AG09309 (cell line): ENCODE results near the gene KIF11.
A peak's percentile ranks its signal among the peaks of the same experiment; 100 is the strongest.

ENCODE experiments used
- DNase-seq: peaks from one replicate; pipeline ENCODE4 v3.0.0-alpha.2; 2010; ENCODE audit warnings: low read depth
- H3K4me3 ChIP-seq: 2 replicates; pipeline ENCODE4 v1.5.1; 2011; ENCODE audit warnings: mild to moderate bottlenecking, low read depth, low read length, moderate library complexity; ENCODE audit not compliant: control insufficient read depth
- TF ChIP-seq, protein P1 (sequence below): IDR thresholded peaks from 2 replicates; pipeline ENCODE4 v1.5.1; 2011; ENCODE audit warnings: mild to moderate bottlenecking, low read depth, low read length, inconsistent platforms; ENCODE audit not compliant: insufficient read depth, control insufficient read depth; ENCODE audit errors: missing control alignments

The KIF11 gene

DNA sequence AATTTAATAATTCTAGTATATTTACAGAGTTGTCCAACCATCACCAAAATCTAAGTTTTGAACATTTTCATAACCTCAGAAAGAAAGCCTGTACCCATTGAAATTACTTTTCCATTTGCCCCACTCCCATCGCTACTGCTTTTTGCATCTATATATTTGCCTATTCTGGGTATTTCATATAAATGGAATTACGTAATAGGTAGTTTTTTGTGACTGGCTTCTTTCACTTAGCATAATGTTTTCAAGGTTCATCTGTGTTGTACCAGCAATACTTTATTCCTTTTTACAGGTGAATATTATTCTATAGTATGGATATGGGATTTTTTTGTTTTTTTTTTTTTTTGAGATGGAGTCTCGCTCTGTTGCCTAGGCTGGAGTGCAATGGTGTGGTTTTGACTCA lies 22.6 kb downstream of the KIF11 start:
- H3K4me3 ChIP-seq, result no peak overlapping the region
- TF ChIP-seq, protein P1, sequence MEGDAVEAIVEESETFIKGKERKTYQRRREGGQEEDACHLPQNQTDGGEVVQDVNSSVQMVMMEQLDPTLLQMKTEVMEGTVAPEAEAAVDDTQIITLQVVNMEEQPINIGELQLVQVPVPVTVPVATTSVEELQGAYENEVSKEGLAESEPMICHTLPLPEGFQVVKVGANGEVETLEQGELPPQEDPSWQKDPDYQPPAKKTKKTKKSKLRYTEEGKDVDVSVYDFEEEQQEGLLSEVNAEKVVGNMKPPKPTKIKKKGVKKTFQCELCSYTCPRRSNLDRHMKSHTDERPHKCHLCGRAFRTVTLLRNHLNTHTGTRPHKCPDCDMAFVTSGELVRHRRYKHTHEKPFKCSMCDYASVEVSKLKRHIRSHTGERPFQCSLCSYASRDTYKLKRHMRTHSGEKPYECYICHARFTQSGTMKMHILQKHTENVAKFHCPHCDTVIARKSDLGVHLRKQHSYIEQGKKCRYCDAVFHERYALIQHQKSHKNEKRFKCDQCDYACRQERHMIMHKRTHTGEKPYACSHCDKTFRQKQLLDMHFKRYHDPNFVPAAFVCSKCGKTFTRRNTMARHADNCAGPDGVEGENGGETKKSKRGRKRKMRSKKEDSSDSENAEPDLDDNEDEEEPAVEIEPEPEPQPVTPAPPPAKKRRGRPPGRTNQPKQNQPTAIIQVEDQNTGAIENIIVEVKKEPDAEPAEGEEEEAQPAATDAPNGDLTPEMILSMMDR, result no peak
- DNase-seq, result no peak

DNA sequence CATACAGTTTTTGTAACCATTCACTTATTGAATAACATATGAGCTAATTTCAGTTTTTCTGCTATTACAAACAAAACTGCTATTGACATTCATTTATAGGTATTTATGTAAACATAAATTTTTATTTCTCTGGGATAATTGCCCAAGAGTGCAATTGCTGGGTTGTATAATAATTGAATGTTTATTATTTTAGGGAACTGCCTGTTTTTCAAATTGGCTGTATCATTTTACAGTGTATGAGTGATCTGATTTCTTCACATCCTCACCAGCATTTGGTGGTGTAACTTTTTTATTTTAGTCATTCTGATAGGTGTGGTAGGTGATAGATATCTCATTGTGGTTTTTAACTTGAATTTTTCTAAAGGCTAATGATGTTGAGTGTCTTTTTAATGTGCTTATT lies 26.4 kb downstream of the KIF11 start:
- DNase-seq, result no peak
- TF ChIP-seq, protein P1, result no peak
- H3K4me3 ChIP-seq, result no peak overlapping the region

DNA sequence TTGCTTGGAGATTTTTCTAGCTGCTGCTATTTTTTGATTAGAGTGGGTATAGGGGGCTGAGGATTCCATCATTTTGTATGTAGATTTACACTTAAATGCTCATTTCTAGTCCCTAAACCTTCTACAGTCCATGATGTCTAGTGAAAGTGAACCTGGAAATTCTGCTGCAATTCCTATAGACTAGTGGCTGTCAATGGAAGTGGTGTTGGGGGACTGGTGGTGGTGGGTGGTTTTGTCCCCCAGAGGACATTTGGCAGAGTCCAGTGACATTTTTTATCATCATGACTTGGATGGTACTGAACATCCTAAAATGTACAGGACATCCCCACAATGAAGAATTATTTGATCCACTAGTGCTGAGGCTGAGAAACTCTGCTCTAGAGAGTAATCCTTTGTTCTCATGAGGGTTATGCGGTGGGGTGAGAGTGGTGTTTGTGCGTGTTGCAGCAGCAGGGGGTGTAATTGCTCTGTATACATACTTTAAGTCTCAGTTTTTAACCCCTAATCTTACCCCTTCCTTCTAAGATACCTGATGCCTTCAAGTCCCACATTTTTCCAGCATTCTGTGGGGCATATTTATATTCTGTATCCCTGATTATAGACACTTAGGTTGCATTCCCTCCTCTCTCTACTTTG lies 35.0 kb downstream of the KIF11 start:
- DNase-seq, result no peak

DNA sequence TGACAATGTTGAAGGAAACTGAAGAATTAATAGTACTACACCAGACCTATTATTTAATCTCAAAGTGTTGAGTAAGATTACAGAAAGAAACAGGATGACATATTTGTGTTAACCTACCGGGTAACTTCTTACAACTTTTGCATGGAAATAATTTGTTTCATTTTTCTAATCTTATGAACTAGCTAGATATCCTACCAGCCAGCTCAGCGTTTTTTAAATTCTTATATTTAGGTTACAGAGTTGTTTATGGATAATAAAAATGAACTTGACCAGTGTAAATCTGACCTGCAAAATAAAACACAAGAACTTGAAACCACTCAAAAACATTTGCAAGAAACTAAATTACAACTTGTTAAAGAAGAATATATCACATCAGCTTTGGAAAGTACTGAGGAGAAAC lies 37.0 kb downstream of the KIF11 start:
- TF ChIP-seq, protein P1, result no peak
- no peak overlapping the region for H3K4me3 ChIP-seq

More for the DNA sequence above, 35.0 kb downstream of the KIF11 start:
- TF ChIP-seq, protein P1, result no peak
- H3K4me3 ChIP-seq, result no peak overlapping the region

DNA sequence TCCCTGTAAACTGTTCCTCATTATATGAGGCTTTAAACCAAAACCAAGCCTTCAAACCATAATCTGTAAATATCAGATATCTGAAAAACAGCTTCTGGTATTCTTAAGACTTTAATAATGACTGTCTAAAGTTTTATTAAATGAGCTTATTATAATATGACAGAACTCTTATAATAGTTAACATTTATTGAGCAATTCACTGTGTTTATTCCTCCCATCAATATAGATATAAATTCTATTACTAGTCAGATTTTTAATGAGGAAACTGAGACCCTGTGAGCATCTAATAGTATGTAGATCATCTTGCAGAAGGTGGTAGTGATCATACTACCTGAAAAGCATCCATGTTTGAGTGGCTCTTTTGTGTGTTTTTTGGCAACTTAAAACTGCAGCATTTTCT lies 45.1 kb downstream of the KIF11 start:
- H3K4me3 ChIP-seq, result no peak overlapping the region
- no peak for DNase-seq
- TF ChIP-seq, protein P1, result no peak

More for the DNA sequence above, 37.0 kb downstream of the KIF11 start:
- DNase-seq, result no peak

DNA sequence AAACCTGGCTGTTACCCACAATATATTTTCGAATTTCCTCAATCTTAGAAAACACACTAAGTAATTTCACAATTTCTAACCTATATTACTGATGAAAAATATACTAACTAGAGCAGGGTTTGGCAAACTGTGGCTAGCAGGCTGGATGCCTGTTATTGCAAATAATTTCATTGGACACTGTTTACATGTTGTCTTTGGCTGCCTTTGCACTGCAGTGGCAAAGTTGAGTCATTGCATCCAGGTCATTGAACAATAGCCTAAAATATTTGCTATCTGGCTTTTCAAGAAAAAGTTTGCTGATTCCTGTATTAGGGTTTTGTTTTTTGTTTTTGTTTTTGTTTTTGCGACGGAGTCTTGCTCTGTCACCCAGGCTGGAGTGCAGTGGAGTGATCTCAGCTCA lies 47.2 kb downstream of the KIF11 start:
- H3K4me3 ChIP-seq, result no peak overlapping the region
- TF ChIP-seq, protein P1, result no peak
- peak; percentile 5 for DNase-seq
